HS-27A (cell line): ENCODE data around the gene TFCP2L1.

Experiments
- DNase-seq: peaks from one replicate; pipeline ENCODE4 v3.0.0-alpha.2; 2012; ENCODE audit warnings: low read depth, missing footprints

The TFCP2L1 gene

DNA sequence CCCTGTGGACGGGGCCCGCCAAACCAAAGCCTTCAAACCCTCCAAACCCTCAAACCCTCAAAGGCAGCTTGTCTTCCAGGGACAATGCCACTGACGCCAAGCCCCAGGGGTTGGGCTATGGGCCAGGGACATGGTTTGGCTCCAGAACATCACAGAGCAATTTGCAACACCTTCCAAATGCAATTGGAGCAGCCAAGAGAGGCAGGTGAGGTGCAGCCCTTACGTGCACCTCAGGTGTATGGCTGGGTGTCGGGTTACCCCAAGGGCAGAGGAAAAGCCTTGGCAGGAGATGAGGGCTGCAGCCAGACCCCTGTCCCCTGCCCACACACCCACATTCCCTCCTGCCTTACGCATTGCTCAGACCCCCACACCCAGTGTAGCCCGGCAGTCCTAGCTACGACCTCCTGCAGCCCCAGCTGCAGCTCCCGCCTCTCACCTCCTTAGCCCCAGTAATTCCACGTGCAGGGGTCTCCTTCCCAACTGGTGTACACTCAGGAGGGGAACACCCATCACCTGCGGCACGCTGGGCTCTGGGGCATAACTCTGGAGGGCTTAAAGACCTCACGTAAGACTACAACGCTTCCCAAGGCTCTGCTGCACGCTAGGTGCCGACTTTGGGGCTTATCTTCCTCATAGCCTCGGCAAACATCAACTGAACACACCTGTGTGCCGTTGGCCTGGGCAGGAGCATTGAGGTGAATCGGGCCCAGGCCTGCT, 88.7 kb downstream of the TFCP2L1 start:
- no peak for DNase-seq

DNA sequence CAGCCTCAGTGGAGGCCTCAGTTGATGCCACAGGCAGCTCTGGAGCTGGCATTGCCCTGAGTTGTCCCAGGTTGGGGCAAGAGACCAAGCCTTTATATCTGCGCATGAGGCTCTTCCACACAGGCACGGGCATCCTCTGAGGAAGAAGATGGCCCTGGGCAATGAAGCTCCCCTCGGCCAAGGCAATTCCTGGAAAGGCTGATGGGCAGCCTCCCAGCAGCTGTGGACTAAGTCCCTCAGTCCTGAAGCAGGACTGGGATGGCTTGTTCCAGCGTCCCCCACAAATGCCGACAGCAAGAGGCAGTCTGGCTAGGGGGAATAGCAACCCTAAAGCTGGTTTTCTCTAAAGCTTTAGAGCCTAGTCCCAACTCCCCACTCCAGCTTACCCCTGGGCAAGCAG, 90.0 kb downstream of the TFCP2L1 start:
- DNase-seq: no peak

DNA sequence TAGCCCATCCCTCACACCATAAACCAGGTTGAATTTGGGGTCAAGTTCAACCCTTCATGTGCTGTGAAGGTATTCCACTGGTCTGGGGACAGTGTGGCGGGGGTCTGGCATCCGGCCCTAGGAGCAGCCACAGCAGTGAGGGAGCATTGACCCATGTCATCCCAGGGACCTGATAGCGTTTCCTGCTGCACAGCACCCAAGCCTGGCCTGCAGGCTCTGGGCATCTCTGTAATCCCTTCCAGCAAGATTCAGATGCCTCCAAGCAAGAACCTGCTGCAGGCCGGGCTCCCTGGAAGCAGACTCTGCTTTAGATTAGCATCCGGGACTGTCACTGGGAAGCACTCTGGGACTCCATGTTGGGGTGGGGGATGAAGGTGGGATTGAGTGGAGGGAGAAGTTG, 90.4 kb downstream of the TFCP2L1 start:
- DNase-seq: no peak

DNA sequence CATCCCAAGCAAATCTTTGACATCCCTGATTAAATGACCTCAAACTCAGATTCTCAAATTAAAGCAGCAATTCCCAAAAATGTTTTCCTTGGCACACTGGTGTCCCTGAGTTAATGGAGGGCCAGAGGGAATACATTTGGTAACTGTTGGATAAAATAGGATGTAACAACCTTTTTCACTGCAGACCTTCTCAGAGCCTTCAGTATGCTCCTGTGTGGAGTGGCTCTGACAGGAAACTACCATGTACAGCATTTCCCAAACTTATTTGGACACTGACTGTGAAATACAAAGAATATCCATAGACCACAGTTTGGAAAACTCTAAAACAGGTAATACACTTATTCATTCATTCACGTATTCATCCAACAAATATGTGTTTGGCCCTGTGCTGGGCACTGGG, 91.8 kb downstream of the TFCP2L1 start:
- no peak for DNase-seq

DNA sequence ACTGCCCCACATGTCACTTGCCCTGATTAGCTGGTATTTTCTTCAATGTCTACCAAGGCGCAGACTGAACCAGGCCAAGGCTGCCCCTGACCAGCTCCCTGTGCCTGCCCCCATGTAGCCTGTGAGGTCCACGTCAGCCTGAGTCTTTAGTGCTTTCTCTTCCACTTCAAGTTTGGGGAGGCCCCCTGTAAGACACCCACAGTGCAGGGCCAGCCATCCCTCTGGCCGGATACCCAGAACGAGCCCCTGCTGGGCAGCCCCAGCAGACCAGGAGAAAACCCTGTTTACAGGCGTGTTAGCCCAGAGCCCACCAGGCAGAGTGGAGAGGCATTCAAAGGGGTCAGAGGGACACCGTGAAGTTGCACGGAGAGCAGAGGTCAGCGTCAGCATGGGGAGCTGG, 92.4 kb downstream of the TFCP2L1 start:
- DNase-seq: no peak

DNA sequence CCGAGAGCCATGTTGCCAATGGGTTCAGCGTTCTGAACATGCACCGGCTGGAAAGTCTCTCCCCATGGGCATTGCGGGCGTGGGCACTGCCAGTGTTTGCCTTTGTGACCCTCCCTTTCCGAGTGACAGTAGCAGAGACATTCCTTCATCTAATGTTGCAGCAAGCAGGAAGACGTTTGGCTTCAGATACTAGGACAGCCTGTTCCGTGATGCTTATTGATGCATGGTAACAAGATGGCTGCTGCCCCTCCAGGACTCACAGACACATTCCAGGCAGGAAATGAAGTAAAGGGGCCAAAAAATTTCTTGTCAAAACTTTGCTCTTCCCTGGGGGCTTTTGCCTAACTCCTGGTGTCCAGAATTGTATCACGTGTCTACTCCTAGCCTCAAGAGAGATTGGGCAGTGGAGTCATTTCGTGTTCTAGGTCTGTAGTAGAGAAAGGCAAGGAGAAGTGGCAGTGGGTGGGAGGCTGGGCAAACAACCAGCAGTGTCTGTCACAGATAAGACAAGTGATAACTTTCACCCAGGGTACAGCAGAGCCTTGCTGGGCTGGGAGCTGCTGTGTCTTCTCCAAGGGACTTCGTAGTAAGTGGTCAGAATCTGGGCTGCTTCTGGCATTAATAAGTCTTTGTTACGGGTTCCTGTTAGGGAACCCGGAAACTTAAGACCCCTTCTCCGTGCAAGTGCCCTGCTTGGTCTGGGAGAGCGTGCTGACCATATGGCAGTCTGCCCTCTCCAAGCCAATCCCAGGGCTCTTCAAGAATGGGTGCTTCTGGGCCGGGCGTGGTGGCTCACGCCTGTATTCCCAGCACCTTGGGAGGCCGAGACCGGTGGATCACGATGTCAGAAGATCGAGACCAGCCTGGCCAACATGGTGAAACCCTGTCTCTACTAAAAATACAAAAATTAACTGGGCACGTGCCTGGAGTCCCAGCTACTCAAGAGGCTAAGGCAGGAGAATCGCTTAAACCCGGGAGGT, 93.5 kb downstream of the TFCP2L1 start:
- DNase-seq: no peak

DNA sequence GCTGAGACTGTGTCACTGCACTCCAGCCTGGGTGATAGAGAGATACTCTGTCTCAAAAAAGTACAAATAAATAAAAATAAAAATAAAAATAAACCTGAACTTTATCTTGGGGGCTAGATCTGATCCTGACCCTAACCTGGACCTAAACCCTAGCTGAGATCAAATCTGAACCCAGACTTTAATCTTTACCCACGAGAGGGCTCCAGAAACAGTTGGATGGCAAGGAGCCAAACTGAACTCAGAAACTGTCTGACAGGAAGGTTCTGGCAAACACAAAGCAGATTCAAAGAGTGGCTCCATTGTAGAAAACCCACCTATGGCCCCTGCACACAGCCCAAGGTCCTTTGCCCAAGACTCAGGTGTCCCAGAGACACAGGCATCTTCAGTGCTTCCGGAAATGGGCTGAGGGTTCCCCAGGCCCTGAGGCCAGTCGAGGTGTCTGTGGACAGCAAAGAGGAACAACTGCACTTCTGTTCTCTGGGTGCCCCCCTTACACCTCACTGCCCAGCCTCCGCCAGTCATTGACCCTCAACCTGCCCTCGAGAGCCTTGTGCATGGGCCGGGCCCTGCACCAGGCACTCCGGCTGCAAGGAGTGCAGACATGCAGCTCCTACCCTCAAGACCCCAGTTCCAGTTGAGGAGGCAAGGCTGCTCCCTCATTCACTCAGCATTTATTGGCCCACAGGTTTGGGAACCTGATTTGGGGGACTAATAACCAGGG, 95.2 kb downstream of the TFCP2L1 start:
- no peak for DNase-seq

DNA sequence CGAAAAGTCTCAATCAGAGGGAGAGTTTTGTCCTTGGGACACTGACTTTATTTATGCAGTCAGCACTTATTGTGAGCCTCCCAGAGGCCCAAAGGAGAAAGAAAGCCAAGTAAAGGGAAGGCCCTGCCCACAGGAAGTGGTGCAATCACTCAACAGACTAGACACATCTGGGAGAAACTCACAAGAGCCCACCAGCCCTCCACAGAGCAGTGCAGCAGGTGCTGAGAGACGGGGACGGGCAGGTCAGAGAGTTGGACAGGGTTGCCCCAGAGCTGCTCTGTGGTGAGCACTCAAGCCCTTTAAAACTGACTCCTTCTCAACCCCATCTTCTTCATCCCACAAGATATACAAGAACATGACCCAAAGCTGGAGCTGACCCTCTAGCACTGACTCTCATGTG, 96.0 kb downstream of the TFCP2L1 start:
- no peak for DNase-seq

DNA sequence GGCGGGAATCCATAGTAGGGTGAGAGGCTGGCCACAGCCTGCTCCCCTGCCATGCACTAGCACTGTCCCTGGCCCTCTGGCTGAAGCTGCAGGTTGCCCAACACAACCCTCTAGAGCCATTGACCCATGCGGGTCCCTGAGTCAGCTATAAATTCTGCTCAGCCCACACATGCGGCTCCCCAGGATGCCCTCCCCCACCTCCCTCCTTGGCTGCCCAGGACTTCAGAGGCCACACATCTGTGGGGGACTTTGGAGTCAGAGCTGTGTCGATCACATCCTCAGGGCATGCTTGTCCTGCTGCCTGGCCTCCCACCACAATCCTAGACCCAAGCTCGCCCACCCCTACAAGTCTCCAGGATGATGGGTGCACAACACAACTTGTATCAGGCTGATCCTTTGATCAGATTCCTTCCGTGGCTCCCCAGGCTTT, 97.0 kb downstream of the TFCP2L1 start:
- DNase-seq: no peak

DNA sequence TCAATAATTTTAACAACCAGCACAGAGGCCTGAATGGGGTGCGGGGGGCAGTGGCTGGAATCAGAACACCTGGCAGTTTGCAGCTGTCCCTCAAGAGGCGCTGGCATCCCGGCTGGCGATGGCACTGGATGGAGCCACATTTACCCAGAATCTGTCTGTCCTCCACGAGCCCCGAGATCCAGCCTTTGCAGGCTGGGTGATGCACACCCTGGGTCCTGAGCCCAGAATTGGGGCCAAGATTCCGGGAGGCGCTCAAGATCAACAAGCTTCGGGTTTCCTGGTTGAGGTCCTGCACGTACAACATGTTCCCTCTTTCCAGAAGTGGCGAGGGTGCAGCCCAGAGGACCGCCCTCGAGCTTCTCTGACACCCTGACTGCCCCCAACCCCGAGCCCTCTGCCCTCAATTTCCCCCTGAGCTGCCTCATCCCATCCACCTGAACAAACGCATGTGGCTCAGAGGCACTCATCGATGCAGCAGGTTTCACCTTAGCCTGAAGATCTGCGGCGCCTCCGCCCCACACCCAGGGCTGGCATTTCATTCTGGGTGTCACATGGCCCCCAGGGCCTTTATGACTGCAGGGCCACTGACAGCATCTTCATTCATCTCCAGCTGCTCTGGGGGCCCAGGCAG, 97.5 kb downstream of the TFCP2L1 start:
- no peak for DNase-seq

DNA sequence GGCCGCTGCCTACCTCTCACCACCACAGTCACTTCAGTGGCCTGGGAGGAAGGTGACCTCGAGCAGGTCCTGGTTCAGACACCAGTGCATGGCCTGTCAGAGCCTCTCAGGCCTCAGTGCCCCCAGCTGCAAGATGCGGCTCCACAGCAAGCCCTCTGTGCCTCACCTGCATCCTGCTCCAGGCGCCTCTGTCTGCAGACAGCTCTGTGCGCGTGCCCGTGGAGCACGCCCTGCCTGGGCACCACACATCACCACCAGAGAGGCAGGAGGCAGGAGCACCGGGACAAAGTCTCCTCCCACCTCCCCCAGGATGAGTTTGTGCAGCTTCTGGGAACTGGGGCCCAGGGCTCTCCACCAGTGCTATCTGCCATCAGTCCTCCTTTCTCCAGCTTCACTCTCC, 98.7 kb downstream of the TFCP2L1 start:
- no peak for DNase-seq

DNA sequence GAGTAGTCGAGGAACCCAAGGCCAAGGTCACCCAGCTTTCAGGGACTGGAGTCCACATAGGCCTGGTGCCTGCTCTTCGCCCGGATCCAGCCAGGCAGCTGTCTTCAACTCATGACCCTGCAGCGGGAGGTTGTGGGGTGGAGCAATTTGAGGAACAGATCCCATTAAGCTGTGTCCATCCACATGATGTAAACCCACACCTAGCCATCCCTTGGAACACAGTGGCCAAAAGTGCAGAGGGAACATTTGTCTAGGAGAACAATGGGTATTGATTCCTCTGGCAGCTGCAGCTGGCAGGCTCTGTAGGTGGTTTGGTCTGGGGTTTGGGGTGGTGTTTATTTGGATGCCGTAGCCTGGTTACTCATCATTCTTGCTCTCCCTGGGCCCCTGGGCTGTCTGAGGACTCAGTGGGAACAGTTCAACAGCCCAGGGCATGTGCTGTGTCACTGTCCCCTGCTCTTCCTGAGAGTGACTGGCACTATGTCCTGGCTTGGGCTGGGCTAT, 99.4 kb downstream of the TFCP2L1 start:
- no peak for DNase-seq

DNA sequence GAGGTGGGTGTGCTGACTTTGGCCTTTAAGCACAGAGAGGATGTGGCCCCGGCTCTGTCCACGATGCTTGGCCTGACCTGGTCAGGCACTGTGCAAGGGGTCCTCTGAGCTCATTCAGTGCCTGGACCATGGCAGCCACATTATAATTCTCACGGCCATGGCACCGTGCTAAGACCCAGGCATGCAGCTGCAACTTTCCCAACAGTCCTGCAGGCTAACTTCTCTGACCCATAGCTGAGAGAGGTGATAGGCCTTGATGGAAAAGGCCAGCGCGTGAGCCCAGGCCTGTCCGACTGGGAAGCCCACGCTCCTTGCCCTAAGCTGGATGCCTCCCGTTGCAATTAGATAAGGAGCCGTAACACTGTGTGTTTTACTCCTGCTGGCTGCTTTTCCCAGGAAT, 99.9 kb downstream of the TFCP2L1 start:
- DNase-seq: no peak

DNA sequence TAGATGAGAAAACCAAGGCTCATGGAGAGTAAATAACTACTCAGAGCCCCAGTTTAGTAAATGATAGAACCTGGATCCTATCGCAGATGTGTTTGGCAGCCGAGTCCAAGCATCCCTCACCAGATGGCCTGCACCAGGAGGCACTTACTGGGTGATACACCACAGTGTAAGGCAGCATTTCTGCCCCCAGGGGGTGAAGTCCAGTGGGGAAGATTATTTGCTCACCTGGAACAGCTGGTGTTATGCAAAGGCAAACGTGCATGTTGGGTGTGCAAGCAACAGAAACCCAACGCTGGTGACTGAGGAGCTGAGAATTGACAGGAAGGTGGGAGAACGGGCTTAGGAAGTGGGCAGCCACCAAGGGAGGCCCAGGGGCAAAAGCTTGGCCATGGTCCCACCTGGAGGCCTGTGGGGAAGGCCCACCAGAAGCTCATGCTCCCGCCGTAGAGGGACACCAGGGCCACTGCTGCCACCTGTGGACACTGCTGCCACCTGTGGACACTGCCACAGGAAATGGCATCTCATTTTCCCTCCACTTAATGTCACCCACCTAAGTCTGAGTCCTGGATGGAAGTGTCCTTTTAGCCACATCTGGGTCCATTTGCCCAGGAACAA, 100.6 kb downstream of the TFCP2L1 start:
- no peak for DNase-seq

DNA sequence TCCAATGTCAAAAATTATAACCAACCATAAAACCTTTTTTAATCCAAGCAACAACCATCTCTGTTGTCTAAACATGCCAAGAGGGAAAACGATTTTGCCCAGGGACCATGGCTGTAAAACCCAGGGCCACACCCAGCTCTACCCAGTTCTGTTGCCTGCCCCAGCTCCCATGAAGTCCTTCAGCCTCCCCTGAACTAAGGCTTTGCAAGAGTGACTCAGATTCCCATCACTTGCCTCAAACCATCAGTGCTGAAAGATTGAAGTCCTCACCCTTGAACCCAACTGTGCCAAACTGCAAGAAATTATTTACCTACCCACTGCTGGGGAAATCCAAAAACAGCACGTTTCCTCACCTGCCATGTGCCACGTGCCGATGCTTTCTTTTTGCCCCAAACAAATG, 102.5 kb downstream of the TFCP2L1 start:
- DNase-seq: no peak

DNA sequence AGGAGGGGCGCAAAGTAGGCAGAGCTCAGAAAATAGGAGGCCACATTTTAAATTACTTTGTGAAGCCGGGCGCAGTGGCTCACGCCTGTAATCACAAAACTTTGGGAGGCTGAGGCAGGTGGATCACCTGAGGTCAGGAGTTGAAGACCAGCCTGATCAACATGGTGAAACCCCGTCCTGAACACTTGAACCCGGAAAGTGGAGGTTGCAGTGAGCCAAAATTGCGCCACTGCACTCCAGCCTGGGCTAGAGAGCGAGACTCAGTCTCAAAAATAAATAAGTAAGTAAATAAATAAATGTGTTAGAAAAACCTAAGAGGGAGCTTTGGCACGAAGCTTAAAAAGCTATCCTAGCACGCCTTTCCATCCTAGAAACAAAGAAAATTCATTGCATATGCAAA, 105.5 kb downstream of the TFCP2L1 start:
- no peak for DNase-seq

DNA sequence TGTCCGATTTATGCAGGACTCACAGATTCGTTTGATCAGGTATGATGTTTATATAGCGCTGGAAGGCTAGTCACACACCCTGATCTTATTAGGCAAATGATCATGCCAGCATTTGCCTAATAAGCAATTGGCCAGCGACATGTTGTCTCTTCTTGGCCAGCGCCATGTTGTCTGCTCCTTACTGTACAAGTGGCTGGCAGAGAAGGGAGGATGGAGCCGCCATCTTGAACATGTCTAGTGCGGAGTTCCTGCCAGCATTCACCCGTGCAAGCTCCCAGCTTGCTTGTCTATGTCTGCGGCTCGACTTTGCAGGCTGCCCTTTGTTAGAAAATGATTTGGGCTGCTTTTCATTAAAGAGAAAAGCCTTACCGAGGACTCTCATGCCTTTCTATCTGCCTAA, 106.3 kb downstream of the TFCP2L1 start:
- DNase-seq: no peak

DNA sequence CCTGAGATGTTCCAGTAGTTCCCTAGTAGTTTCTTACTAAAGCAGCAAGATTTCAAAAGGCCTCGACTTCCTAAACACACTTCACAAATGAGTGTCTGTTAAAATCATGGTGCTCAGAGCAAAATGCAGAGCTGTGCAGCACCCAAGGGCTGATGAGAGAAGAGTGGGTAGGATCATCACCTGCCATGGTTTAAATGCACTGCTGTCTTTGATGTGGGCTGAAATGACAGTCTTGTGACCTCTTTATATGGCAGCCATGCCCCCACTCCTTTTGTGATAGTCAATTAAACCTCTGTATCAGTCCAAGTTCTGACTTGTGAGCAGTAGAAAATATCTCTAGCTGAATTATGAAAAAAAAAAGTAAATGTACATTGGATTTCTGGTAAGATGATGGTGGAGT, 107.1 kb downstream of the TFCP2L1 start:
- DNase-seq: no peak

DNA sequence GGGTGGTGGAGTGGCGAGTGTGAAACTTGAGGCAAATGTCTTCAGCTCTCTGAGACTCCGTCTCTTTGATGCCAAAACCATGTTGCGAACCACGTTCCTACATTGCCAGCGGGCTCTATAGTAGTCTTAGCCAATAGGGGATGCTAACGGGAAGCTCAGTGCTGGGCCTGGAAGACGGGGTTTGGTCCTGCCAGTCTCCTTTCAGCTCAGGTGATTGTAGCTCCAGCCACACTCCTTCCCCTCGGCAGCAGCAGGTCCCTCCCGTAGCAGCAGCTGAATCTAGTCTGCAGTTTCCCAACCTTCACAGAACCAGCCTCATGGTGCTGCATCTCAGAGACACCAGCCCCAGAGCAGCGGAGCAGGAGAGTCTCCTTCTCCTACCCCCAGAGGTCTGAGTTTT, 109.7 kb downstream of the TFCP2L1 start:
- no peak for DNase-seq

DNA sequence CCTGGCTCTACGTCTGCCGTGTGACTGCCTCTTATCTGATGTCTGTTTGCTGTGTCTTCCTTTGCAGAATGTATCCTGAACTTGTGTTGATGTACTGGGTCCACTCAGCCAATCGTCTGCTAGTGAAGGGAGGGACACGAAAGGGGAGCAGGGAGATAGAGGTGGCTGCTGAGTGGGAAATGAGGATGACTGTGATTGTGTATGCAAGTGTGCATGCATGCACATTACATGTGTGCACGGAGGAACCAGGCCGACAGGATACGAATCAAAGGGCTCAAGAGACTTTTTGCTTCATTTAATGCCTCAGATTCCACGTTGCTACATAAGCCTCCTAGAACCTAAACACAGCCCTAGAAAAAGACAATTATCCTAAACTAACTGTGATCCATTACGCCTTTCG, 111.2 kb downstream of the TFCP2L1 start:
- DNase-seq: no peak

DNA sequence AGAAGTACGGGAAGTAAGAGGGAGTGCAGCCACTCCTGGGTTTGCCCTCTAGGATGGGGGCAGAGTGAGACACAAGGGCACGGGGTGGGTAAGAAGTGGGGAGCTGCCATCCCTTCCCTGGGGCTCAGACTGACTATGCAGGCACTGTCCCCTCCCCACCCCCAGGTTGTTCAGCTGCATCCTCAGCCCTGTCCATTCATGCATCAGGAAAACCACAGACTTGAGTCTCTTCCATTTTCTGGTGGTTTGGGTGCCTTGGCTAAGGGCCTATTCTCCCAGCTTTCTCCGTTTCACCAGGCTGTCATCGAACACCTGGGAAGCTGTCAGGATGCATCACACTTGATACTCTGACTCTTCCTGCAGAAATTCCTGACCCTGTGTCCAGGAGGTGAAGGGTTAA, 111.9 kb downstream of the TFCP2L1 start:
- DNase-seq: no peak

DNA sequence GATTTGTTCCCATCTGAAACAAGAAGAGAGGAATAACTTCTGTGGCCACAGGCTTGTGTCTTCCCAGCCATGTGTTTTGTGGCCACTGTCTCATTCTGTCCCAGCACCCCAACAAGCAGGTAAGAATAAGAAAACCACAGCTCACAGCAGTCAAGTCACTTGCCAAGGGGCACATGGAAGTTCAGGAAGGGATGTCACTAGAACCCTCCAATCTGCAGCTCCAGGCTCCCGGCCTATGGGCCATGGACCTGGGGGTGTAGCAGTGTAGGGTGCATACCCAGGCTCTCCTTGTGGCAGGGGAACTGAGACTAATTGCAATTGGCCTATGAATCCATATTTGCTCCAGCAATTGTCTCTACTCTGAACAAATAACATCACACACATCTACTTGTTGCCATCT, 112.5 kb downstream of the TFCP2L1 start:
- DNase-seq: no peak
